GM18951 (cell line): ENCODE data around the gene GRAMD1B.

Experiments used
- POLR2A ChIP-seq: IDR thresholded peaks from 4 replicates; pipeline ENCODE4 v1.6.1; 2011; ENCODE audit warnings: mild to moderate bottlenecking; ENCODE audit not compliant: insufficient read length, insufficient read depth; ENCODE audit errors: extremely low read depth
- in situ Hi-C: fragments of 300-500 bp; cut with MboI; formaldehyde crosslinking; loops from one replicate; pipeline ENCODE4 v1.12.0; 2022; ENCODE audit warnings: low sequenced_read_pairs, mixed read lengths, inconsistent platforms; ENCODE audit not compliant: unreplicated experiment

The GRAMD1B gene

DNA sequence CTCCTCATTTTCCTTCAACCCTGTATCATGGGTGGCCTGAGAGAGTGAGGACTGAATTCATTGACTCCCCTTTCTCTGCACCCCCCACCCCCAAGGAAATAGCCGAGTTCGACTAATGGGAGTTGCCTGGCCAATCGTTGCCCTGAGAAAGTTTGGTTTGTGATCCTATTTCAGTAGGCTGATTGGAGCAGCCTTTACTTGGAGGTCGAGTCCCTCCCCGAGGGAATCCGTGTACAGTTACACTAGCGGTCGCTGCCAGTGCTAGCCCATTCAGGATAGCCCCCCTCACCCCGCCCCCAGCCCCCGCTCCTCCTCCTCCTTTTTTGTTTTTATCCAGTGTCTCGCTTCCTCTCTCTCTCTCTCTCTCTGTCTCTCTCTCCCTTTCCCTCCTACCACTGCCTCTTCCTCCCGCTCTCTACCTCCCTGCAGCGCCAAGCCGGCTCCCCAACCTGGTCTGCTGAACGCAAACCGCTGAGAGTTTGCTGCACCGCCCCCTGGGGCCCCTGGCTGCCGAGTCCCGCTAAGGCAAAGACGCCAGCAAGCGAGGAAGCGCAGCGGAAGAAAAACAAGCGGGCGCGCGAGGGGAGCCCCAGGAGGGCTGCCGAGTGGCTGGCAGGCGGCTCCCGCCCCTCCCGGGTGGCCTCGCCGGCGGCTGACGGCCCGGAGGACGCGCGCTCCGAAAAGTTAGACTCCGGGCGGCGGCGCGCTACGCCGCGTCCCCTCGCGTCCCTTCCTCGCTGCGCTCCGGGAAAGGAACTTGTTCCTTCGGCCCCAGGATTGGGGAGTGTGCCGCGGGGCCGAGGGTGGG is at the start of gene GRAMD1B:
GRAMD1B (plus strand) TSS at position 357 of the 808 bp plus-strand sequence. CDS start 524 bp downstream, outside the sequence.
- in situ Hi-C loops = no loop called here

DNA sequence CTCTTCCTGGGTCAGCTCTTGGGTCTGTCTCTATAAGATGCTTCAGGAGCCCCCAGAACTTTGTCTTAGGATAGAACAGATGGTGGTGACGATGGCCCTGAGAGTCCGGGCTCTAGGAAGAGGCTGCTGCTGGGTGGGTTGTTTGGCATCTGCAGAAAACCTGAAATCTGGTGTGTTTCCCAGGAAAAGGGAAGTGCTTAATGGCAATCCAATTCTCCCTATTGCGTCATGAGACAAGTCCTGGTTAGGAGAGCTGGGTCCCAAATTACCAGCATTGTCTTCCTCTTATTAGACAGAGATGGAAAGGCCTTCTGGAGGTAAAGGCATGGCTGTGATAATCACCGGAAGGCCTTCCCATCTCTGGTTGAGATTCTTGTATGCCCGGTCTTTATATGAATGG is 48.9 kb upstream of the GRAMD1B start:
- no peak for TF ChIP-seq POLR2A
- in situ Hi-C loops = no loop called here

More for the DNA sequence above, at the start of gene GRAMD1B:
- no peak for TF ChIP-seq POLR2A

DNA sequence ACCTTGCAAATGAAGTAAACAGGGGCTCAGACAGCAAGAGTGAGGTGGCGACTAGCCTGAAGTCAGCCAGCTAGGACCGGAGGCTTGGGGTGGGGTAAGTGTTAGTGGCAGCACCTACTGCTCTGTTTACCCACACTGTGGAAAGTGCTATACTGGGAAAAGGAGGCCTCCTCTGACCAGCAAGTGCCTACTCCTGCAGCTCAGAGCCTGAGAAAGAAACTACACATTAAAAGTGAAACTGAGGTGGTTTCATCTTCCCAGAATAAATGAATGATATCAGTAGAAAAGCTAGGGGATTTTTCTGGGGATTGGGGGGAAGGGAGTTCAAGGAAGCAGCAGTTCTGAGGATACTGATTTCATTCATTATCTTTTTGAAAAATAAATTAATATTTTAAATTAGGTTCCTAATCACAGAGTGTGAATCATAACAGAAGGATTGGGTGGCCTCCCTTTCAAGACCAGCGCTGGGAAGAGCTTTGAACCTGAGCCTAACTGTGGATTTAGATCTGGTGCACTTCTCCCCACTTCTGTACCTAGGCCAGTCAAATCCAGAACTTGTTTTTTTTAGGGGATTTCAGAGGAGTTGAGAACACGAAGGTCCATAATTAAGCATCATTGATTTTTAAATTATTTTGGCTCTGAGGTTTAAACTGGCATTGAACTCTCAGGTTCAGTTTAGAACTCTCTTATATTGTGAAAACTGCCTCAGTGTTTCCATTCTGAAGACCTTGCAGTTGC is 48.1 kb upstream of the GRAMD1B start:
- in situ Hi-C loops = no loop called here
- no peak for TF ChIP-seq POLR2A

DNA sequence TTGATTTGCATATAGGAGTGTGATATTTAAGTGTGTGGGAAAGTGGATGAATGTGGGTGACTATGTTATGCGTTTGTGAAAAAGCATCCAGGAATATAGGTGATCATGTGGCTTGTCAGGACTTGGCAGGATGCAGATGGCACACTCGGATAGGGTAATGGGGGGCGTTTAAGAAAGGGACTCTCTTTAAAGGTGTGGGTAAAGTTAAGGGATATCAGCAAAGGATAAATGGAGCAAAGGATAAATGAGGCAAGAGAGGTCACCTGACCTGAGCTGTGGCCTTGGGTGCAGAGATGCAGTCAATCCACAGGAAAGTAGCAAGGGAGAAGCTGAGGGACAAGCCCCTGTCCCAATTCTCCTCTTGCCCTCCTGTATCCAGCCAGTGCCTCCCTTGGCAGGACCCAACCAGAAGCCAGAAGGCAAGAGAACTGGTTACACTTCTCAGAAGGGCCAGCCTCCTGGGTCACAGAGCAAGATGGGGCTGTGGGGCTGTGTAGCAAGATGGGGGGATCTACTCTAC is 47.5 kb upstream of the GRAMD1B start:
- TF ChIP-seq POLR2A = no peak
- in situ Hi-C loops = no loop called here

DNA sequence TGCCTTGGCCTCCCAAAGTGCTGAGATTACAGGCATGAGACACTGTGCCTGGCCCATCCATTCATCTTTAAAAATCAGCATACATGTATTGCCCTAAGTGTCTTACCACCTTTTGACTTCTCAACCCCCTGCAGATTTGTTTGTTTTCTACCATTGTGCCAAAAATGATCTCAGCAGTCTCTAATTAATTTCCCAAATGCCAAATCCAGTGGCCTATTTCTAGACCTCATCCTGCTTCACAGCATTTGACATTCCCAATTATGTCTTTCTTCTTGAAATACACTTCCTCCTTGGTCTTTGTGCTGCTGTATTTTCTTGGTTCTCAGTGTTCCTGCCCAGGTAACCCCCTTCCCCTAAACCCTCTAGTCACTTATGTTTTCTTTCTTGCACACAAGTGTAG is 46.0 kb upstream of the GRAMD1B start:
- no peak for TF ChIP-seq POLR2A
- in situ Hi-C loops = no loop called here

DNA sequence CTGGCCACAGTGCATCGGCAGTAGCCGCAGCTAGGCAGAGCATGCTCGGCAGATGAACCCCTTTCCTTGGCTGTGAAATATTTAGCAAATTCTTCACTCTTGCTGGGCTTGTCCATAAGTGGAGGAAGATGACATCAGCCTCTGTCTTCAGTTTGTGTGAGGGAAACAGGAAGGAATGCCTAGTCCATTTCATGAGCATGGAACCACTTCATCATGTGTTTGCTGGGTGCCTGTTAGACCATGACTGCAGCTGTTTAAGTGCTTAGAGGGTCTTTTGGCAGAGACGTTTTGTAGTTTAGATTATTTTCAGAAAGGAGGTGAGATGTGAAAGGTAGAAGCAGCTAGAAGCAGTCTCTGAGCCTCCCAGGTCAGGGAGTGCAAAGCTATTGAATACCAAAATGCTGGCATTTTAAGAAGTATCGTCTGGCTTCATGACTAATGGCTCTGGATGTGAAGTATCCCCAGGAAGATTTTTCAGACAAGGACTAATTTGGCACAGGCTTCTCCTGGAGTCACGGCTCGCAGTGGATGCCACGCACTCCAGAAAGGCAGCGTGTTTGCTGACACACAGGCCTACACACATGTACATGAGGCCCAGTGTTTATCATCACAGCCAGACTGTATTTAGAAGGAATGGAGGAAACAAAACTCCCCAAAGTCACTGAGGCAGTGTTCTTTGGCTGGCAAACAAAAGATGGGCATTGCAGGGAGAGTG is 43.1 kb upstream of the GRAMD1B start:
- no peak for TF ChIP-seq POLR2A
- in situ Hi-C loops = no loop called here

DNA sequence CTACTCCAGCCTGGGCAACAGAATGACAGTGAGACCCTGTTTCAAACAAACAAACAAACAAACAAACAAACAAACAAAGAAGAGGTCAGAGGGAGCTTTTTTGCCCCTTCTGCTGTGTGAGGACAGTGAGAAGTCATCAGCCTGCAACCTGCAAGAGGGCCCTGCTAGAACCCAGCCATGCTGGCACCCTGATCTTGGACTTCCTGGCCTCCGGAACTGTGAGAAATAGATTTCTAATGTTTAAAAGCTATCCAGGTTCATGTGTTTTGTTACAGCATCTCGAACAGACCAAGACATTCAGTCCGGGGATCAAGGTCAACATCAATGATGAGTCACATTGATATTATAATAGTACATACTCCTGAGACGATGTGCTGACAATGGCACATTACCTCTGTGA is 41.4 kb upstream of the GRAMD1B start:
- in situ Hi-C loops = no loop called here
- TF ChIP-seq POLR2A = no peak

DNA sequence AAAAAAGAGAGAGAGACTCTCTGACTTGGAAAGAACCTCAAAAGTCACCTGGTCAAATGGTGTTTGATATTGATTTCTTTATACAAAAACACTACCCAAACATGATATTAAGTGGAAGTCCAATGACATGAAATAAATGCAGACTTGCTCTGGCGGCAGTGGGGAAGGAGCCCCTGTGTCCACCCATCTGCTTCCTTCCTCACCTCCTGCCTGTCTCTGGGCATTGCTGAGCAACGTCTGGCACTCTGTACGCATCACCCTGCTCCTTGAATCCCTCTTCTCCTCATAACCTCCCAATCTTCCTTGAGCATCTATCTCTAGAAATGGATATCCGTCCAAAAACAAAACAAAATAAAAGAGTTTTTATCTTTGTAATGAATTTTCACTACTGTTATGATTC is 39.9 kb upstream of the GRAMD1B start:
- in situ Hi-C loops = no loop called here
- TF ChIP-seq POLR2A = no peak

DNA sequence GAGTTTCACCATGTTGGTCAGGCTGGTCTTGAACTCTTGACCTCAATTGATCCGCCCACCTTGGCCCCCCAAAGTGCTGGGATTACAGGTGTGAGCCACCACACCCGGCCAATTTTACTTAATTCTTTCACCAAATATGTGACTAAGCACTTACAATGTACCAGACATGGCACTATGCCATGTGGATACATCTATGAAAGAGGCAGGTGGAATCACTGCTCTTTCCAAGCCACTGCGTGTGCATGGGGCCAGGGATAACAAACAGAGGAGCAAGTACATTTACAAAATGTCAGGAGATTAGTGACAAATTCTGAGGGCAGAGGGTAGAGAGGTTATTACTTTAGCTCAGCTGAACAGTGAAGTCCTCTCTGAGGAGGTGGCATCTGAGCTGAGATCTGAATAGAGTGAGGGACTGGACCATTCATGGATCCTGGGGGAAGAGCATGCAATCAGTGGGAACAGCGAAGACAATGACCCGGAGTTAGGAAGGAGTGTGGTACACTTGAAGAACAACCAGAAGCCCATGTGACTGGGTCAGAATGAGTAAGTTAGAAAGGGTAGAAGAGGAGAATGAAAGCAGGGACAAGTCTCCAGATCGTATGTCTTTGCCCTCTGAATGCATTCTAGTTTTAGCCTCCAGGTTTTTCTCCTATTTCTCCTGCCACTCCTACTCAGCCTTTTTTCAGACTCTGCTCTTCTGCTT is 38.3 kb upstream of the GRAMD1B start:
- in situ Hi-C loops = no loop called here
- no peak for TF ChIP-seq POLR2A

DNA sequence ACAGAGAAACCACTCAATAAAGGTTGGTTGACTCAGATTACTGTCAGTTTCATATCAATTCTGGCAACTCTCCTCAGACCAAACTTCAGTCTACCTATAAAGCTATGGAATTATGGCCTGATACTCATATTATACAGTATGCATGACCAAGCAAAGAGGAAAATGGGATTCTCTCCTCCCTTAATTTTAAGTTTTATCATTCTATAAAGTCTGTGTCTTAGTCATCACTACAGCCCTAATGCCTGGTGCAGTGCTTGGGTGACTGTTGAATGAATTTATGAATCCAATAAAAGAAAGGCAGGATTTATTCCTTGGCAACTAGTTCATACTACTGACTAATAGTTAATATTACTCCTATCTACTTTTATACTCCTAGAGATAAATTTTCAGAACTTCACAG is 37.6 kb upstream of the GRAMD1B start:
- in situ Hi-C loops = no loop called here
- no peak for TF ChIP-seq POLR2A

DNA sequence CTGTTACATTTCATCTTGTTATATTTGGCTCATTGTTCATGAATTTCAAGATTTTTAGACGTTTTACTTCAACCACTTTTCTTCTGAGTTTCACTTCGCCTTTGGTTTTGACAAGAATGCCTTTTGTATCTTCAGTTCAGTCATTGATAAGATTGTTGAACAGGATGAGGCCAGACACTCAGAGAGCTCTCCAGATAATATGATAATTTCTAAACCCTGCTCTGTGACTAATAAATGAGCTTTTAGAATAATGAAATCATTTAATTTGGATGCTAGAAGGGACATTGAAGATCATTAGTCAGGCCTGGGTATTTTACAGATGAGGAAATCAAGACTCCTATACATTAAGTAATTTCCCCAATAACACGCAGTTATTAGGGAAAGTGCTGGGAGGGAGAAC is 37.2 kb upstream of the GRAMD1B start:
- TF ChIP-seq POLR2A = no peak
- in situ Hi-C loops = no loop called here

DNA sequence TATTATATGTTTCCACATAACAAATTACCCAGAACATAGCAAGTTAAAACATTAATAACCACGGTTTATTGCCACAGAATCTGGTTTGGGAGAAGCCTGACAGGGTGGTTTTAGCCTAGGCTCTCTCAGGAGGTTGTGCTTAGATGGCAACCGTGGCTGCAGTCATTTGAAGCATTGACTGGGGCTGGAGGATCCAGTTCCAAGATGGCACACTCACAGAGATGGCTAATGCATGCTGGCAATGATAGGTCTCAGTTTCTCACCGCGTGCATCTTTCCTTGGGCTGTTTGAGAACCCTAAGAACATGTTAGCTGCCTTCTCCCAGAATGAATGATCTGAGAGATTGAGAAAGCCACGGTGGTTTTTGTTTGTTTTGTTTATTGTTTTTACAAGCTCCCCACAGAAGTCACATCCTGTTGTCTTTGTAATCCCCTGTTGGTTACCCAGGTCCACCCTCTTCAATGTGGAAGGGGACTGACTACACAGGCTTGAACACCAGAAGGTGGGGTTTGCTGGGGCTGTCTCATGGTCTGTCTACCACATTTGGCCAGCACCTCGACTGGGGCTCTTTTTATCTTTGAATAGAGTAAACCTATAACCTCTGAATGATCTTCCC is 36.6 kb upstream of the GRAMD1B start:
- no peak for TF ChIP-seq POLR2A
- in situ Hi-C loops = no loop called here
